ENCODE results near the gene MTFMT. TPM values are rescaled to one million over a fixed set of nuclear protein-coding genes. Genes with fewer than 3 reads are reported as not detected.

MTFMT gene
- total RNA-seq, 1 experiment from 2014 or later = 30.4 TPM

GRCh38 chr15:65050270-65050669, 20.8 kb upstream of the MTFMT start:
- RAD21 ChIA-PET (ENCODE audit: low non-redundant PET in 1 of 2, low total read pairs in 2 of 2, uncharacterized antibody in 2 of 2, unreplicated experiment in 2 of 2) = no interaction called here
- Histone ChIP-seq H3K79me2 (ENCODE audit: insufficient read depth, low read length) (no peaks in the 10 kb centered on the region), H2AFZ (ENCODE audit: low read depth, low read length, poor library complexity, severe bottlenecking) (no peak overlapping the region), H3K9me2 (ENCODE audit: insufficient read depth) (no peaks in the 10 kb centered on the region), H4K20me1 (ENCODE audit: insufficient read depth) (no peaks in the 10 kb centered on the region), H3K27ac (ENCODE audit: low read depth, low read length) (no peak overlapping the region), H3K36me3 (ENCODE audit: control insufficient read depth in 1 of 2, insufficient read depth in 2 of 2, low read length in 2 of 2) (no peaks in the 10 kb centered on the region), H3K4me2 (ENCODE audit: low read length) (no peak overlapping the region), H3K9me3 (ENCODE audit: control insufficient read depth in 1 of 2, insufficient read depth in 1 of 2, low read depth in 1 of 2, low read length in 2 of 2) (no peaks in the 10 kb centered on the region), H3K4me1 (ENCODE audit: control insufficient read depth in 1 of 2, insufficient read depth in 2 of 2, low read length in 2 of 2) (peaks cover 10 to 20% of the 10 kb centered on the region in 2 experiments; a peak in 3 of 4 replicates), H3K9ac (ENCODE audit: low read length) (no peak overlapping the region), H3K4me3 (replicated peaks in 1 of 2; ENCODE audit: low read depth in 1 of 2, low read length in 2 of 2) (no peak overlapping the region), H3K27me3 (ENCODE audit: insufficient read depth, low read length) (no peaks in the 10 kb centered on the region)
- POLR2A ChIA-PET = no interaction called here
- TF ChIP-seq SRF (IDR thresholded peaks at IDR 0.05; ENCODE audit: low read depth) (no peak), EGR1 (IDR thresholded peaks at IDR 0.05; ENCODE audit: low read depth) (no peak), ATF3 (IDR thresholded peaks at IDR 0.05) (no peak), ZNF274 (IDR thresholded peaks at IDR 0.05; ENCODE audit: low read depth, low read length) (no peak), CTCF (IDR thresholded peaks at IDR 0.05 in 2 of 3, conservative IDR thresholded peaks at IDR 0.05 in 1 of 3; ENCODE audit: borderline replicate concordance in 1 of 3, insufficient read depth in 1 of 3, low read depth in 2 of 3, low read length in 2 of 3) (no peak), ZFX (IDR thresholded peaks at IDR 0.05) (no peak), YY1 (IDR thresholded peaks at IDR 0.05; ENCODE audit: extremely low read depth, insufficient replicate concordance, low read depth, low read length) (no peak), ELF1 (IDR thresholded peaks at IDR 0.05; ENCODE audit: borderline replicate concordance, low read depth) (no peak), EZH2 (IDR thresholded peaks at IDR 0.05) (no peak), SP1 (IDR thresholded peaks at IDR 0.05; ENCODE audit: low read depth) (no peak), MAX (IDR thresholded peaks at IDR 0.05) (no peak), ZBTB33 (IDR thresholded peaks at IDR 0.05; ENCODE audit: extremely low read depth, insufficient replicate concordance, low read length) (no peak), RAD21 (IDR thresholded peaks at IDR 0.05; ENCODE audit: low read depth) (no peak), REST (IDR thresholded peaks at IDR 0.05; ENCODE audit: low read depth) (no peak), SIN3A (IDR thresholded peaks at IDR 0.05; ENCODE audit: low read depth) (no peak), POLR2AphosphoS5 (IDR thresholded peaks at IDR 0.05; ENCODE audit: low read depth, low read length) (no peak), JUND (IDR thresholded peaks at IDR 0.05) (no peak), FOSL1 (IDR thresholded peaks at IDR 0.05; ENCODE audit: low read depth) (no peak)
- BruUV-seq (replicated peaks) = no TSS peak
- intact Hi-C loops (cut with micrococcal nuclease) = loop anchor here (5.0 kb wide), 2 partner anchors 127 to 337 kb away; no protein-coding TSS in a partner anchor
- CTCF ChIA-PET = no interaction called here
- no peak for ATAC-seq
- DNase-seq (ENCODE audit: low read depth, low spot score) = no peak

Data from HCT116 (cell line).